Smooth muscle cell (in vitro differentiated cells): ENCODE measurements around the gene SLC2A2. TPM values are rescaled to one million over a fixed set of nuclear protein-coding genes. Genes with fewer than 3 reads are reported as not detected.
A peak's percentile ranks its signal among the peaks of the same experiment; 100 is the strongest.

Experiments used
- DNase-seq: peaks from one replicate; lab custom pipeline; 2025; ENCODE audit not compliant: unreplicated experiment; lab: John Stamatoyannopoulos, UW
- H2AFZ ChIP-seq: fragments of 200-600 bp; sonication (generic); 2 replicates; pipeline ENCODE4 v1.6.0; 2016; ENCODE audit warnings: antibody characterized with exemption, low read depth, mild to moderate bottlenecking
- H3F3A ChIP-seq: fragments of 200-600 bp; sonication (generic); 2 replicates; pipeline ENCODE4 v1.6.0; 2017; ENCODE audit warnings: antibody characterized with exemption, low read depth
- H3K27ac ChIP-seq: fragments of 200-600 bp; sonication (generic); 2 replicates; pipeline ENCODE4 v1.5.1; 2016; ENCODE audit warnings: low read depth, mild to moderate bottlenecking
- H3K27me3 ChIP-seq: fragments of 200-600 bp; sonication (generic); 2 replicates; pipeline ENCODE4 v1.6.1; 2016; ENCODE audit warnings: low read depth, mild to moderate bottlenecking
- H3K36me3 ChIP-seq: fragments of 200-600 bp; sonication (generic); 2 replicates; pipeline ENCODE4 v1.5.1; 2016; ENCODE audit warnings: low read depth
- H3K4me1 ChIP-seq: fragments of 200-600 bp; sonication (generic); 2 replicates; pipeline ENCODE4 v1.5.1; 2016; ENCODE audit warnings: low read depth
- H3K4me2 ChIP-seq: fragments of 200-600 bp; sonication (generic); 2 replicates; pipeline ENCODE4 v1.6.0; 2016; ENCODE audit warnings: mild to moderate bottlenecking
- H3K4me3 ChIP-seq: fragments of 200-600 bp; sonication (generic); 2 replicates; pipeline ENCODE4 v1.5.1; 2016; ENCODE audit warnings: mild to moderate bottlenecking
- H3K79me2 ChIP-seq: fragments of 200-600 bp; sonication (generic); 2 replicates; pipeline ENCODE4 v1.6.0; 2016; ENCODE audit warnings: low read depth, mild to moderate bottlenecking
- H3K9ac ChIP-seq: fragments of 200-600 bp; sonication (generic); 2 replicates; pipeline ENCODE4 v1.6.0; 2016; ENCODE audit warnings: low read depth
- H3K9me3 ChIP-seq: fragments of 200-600 bp; sonication (generic); replicated peaks from 2 replicates; pipeline ENCODE4 v1.5.1; 2016; ENCODE audit warnings: low read depth
- H4K20me1 ChIP-seq: fragments of 200-600 bp; sonication (generic); 2 replicates; pipeline ENCODE4 v1.6.0; 2016; ENCODE audit warnings: low read depth
- WGBS: methylation state at CpG from one replicate; pipeline ENCODE4 v1.1.7; 2016; ENCODE audit warnings: low lambda C conversion rate; 5-methylcytosine and 5-hydroxymethylcytosine counted together
- polyA plus RNA-seq: library from polyadenylated mRNA; unstranded; fragments of >200 nt; fragmentation: Nextera tagmentation; extraction: Ambion mirVana; gene quantifications from 2 replicates; pipeline ENCODE4 v1.2.1, GENCODE V29; 2016
- total RNA-seq: library from RNA; depleted of rRNA; stranded (reverse); fragments of >200 nt; gene quantifications from 2 replicates; pipeline ENCODE4 v1.2.3, GENCODE V29; 2014
- TF ChIP-seq, protein P1 (sequence below): fragments of 200-600 bp; sonication (generic); IDR thresholded peaks from 2 replicates; pipeline ENCODE4 v1.5.1; 2017; ENCODE audit warnings: borderline replicate concordance, mild to moderate bottlenecking, antibody characterized with exemption; ENCODE audit not compliant: insufficient read depth, poor library complexity, severe bottlenecking

Gene SLC2A2
- total and polyA plus RNA-seq, 2 experiments from 2014 or later = not detected

- Histone ChIP-seq H3K9ac (no peak overlapping the region), H2AFZ (no peak overlapping the region), H3K27ac (peak overlapping the region; percentile 68), H3K4me3 (no peak overlapping the region), H3K9me3 (no peaks in the 10 kb centered on the region), H3K4me1 (no peaks in the 10 kb centered on the region), H3K79me2 (no peaks in the 10 kb centered on the region), H3K27me3 (no peaks in the 10 kb centered on the region), H3K4me2 (peak overlapping the region; percentile 41), H3F3A (no peaks in the 10 kb centered on the region), H4K20me1 (no peaks in the 10 kb centered on the region), H3K36me3 (no peaks in the 10 kb centered on the region)
- no peak for DNase-seq
- 41% methylated on average over 5 of the region's 5 CpGs for WGBS
- TF ChIP-seq, protein P1, sequence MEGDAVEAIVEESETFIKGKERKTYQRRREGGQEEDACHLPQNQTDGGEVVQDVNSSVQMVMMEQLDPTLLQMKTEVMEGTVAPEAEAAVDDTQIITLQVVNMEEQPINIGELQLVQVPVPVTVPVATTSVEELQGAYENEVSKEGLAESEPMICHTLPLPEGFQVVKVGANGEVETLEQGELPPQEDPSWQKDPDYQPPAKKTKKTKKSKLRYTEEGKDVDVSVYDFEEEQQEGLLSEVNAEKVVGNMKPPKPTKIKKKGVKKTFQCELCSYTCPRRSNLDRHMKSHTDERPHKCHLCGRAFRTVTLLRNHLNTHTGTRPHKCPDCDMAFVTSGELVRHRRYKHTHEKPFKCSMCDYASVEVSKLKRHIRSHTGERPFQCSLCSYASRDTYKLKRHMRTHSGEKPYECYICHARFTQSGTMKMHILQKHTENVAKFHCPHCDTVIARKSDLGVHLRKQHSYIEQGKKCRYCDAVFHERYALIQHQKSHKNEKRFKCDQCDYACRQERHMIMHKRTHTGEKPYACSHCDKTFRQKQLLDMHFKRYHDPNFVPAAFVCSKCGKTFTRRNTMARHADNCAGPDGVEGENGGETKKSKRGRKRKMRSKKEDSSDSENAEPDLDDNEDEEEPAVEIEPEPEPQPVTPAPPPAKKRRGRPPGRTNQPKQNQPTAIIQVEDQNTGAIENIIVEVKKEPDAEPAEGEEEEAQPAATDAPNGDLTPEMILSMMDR = no peak
Measured at GRCh38 chr3:171001957-171002694, 24.4 kb downstream of the SLC2A2 start.

DNA sequence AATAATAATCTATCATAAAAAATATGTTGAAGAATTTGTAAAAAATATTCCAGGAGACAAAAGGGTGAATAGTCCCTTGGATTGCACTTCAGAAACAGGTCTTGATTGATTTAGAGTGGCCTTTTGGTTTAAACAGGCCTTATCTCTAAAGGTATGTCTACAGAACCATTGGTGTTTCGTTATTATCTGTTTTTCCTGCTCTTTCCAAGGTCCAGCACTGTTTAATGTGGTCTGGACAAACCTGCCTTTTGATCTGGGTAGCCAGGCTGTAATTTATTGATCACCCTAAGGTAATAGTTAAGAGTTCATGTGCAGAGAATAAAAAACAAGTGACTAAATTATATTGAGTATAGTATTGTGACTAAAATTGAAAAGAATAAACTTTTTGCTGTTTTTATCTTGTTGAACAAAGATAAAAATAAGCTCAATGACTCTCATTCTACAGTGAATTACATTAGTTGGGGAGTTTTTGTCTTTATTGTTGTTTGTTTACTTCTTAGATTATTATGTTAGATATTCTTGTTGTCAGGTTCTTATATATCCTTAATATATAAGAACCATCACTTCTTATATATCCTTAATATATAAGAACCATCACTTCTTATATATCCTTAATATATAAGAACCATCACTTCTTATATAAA lies 25.1 kb downstream of the SLC2A2 start:
- no peaks in the 10 kb centered on the region for H3K27me3 ChIP-seq
- TF ChIP-seq, protein P1 = no peak
- no peaks in the 10 kb centered on the region for H3F3A ChIP-seq
- no peak for DNase-seq
- 67% methylated on average over 1 of the region's 1 CpG for WGBS
- H3K4me1 ChIP-seq = no peaks in the 10 kb centered on the region
- no peaks in the 10 kb centered on the region for H3K36me3 ChIP-seq
- no peak overlapping the region for H2AFZ ChIP-seq
- H3K9ac ChIP-seq = no peak overlapping the region
- H3K4me2 ChIP-seq = peak overlapping the region; percentile 41
- no peaks in the 10 kb centered on the region for H3K79me2 ChIP-seq
- H3K27ac ChIP-seq = peak overlapping the region; percentile 68
- H3K4me3 ChIP-seq = no peak overlapping the region
- no peaks in the 10 kb centered on the region for H3K9me3 ChIP-seq
- no peaks in the 10 kb centered on the region for H4K20me1 ChIP-seq

DNA sequence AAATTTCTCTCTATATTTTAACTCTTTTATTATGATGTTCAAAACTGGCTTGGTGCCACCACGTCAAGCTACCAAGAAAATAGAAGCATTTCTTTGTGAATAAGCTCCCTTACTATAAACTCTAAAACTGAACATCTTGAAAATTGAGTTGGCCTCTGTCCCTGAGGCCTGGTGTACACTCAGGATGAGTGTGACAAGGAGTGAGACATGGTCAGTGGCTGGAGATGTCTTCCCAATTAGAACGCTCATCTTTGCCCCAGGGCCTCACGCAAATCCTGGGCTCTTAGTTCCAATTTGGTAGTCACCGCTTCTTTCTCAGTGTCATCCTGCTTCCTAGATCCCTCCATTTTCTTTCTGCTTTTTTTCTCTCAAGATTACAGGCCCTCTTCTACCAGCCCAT lies 26.2 kb downstream of the SLC2A2 start:
- 78% methylated on average over 4 of the region's 4 CpGs for WGBS
- DNase-seq = no peak

More for the DNA sequence above, 26.2 kb downstream of the SLC2A2 start:
- Histone ChIP-seq H3K27ac (peak overlapping the region; percentile 11), H3K4me2 (no peak overlapping the region), H3K36me3 (no peaks in the 10 kb centered on the region), H3K9ac (no peak overlapping the region), H3K79me2 (no peaks in the 10 kb centered on the region), H3K27me3 (no peaks in the 10 kb centered on the region), H2AFZ (no peak overlapping the region), H3K4me3 (no peak overlapping the region), H3F3A (no peaks in the 10 kb centered on the region), H4K20me1 (no peaks in the 10 kb centered on the region), H3K4me1 (no peaks in the 10 kb centered on the region), H3K9me3 (no peaks in the 10 kb centered on the region)
- TF ChIP-seq, protein P1 = no peak
